Measurements from ENCODE around the gene PRPF4. TPM values are rescaled to one million over a fixed set of nuclear protein-coding genes. Genes with fewer than 3 reads are reported as not detected.

Gene PRPF4
- total and polyA plus RNA-seq, 8 donors = 3.2 to 25.0 (median 9.9) TPM

- H3K9me3 ChIP-seq = no peaks in the 10 kb centered on the region
- H3K27ac ChIP-seq = no peak overlapping the region
- H3K4me3 ChIP-seq = no peak overlapping the region
- H3K4me1 ChIP-seq = no peaks in the 10 kb centered on the region
- no peaks in the 10 kb centered on the region for H3K27me3 ChIP-seq
- no peak for TF ChIP-seq POLR2AphosphoS5 (IDR thresholded peaks at IDR 0.05)
- no peak for TF ChIP-seq EP300 (IDR thresholded peaks at IDR 0.05)
- no peak for TF ChIP-seq POLR2A (IDR thresholded peaks at IDR 0.05)
- TF ChIP-seq CTCF (IDR thresholded peaks at IDR 0.05) = no peak
- 91 to 97% (median 94%) methylated on average over 3 of the region's 3 CpGs for WGBS, 5 donors
- intact Hi-C loops (cut with DNase I; ENCODE audit: low total_unique reads) = no loop called here
- peaks cover 0 to 62% (median 37%) of the 10 kb centered on the region in 4 donors for H3K36me3 ChIP-seq
- DNase-seq = no peak
These were observed 44.6 kb downstream of the PRPF4 start for GRCh38 chr9:113320051-113320450.

GRCh38 chr9:113322671-113323070 lies 47.2 kb downstream of the PRPF4 start:
- no peaks in the 10 kb centered on the region for H3K27me3 ChIP-seq
- TF ChIP-seq POLR2A (IDR thresholded peaks at IDR 0.05) = no peak
- TF ChIP-seq CTCF (IDR thresholded peaks at IDR 0.05) = no peak
- TF ChIP-seq EP300 (IDR thresholded peaks at IDR 0.05) = no peak
- TF ChIP-seq POLR2AphosphoS5 (IDR thresholded peaks at IDR 0.05) = no peak
- WGBS, 5 donors = 79 to 87% (median 81%) methylated on average over 6 of the region's 6 CpGs
- no peaks in the 10 kb centered on the region for H3K4me1 ChIP-seq
- H3K36me3 ChIP-seq = peaks cover 0 to 44% (median 31%) of the 10 kb centered on the region in 4 donors
- H3K4me3 ChIP-seq = no peak overlapping the region
- H3K27ac ChIP-seq = no peak overlapping the region
- no peak for DNase-seq
- intact Hi-C loops (cut with DNase I; ENCODE audit: low total_unique reads) = no loop called here
- H3K9me3 ChIP-seq = no peaks in the 10 kb centered on the region

GRCh38 chr9:113326230-113326629 lies 50.8 kb downstream of the PRPF4 start:
- no peaks in the 10 kb centered on the region for H3K27me3 ChIP-seq
- H3K27ac ChIP-seq = no peak overlapping the region
- H3K9me3 ChIP-seq = no peaks in the 10 kb centered on the region
- no peaks in the 10 kb centered on the region for H3K4me1 ChIP-seq
- no peak overlapping the region for H3K4me3 ChIP-seq
- intact Hi-C loops (cut with DNase I; ENCODE audit: low total_unique reads) = no loop called here
- 96 to 97% (median 96%) methylated on average over 4 of the region's 4 CpGs for WGBS, 5 donors
- peaks cover 0 to 26% (median 5%) of the 10 kb centered on the region in 4 donors for H3K36me3 ChIP-seq
- TF ChIP-seq CTCF (IDR thresholded peaks at IDR 0.05) = no peak
- TF ChIP-seq EP300 (IDR thresholded peaks at IDR 0.05) = no peak
- TF ChIP-seq POLR2AphosphoS5 (IDR thresholded peaks at IDR 0.05) = no peak
- TF ChIP-seq POLR2A (IDR thresholded peaks at IDR 0.05) = no peak
- DNase-seq = no peak

GRCh38 chr9:113328045-113328782 lies 52.8 kb downstream of the PRPF4 start:
- H3K27ac ChIP-seq = no peak overlapping the region
- 82 to 93% (median 92%) methylated on average over 3 of the region's 3 CpGs for WGBS, 5 donors
- H3K9me3 ChIP-seq = no peaks in the 10 kb centered on the region
- intact Hi-C loops (cut with DNase I; ENCODE audit: low total_unique reads) = no loop called here
- no peak overlapping the region for H3K4me3 ChIP-seq
- peaks cover 0 to 21% (median 4%) of the 10 kb centered on the region in 4 donors for H3K36me3 ChIP-seq
- TF ChIP-seq POLR2A (IDR thresholded peaks at IDR 0.05) (no peak), EP300 (IDR thresholded peaks at IDR 0.05) (no peak), CTCF (IDR thresholded peaks at IDR 0.05) (no peak)
- no peak for DNase-seq
- no peaks in the 10 kb centered on the region for H3K4me1 ChIP-seq
- no peaks in the 10 kb centered on the region for H3K27me3 ChIP-seq

Measured in stomach (tissue), 9 donors.